NCI-H187 (cell line): ENCODE data around the gene TIGD7.
"Not testable (repeated sequence)": the region's sequence is repeated elsewhere in the genome, so short reads cannot be mapped to it uniquely, and the experiment has no call there.

ENCODE experiments used
- DNase-seq, 2 experiments: peaks; one replicate each; lab custom pipeline; 2025; lab: John Stamatoyannopoulos, UW

TIGD7 gene

GRCh38 chr16:3282103-3282729 is 23.0 kb downstream of the TIGD7 start:
- peak in 1 of 2 experiments; percentile 90 for DNase-seq

GRCh38 chr16:3281222-3281820 is 23.9 kb downstream of the TIGD7 start:
- no peak for DNase-seq

- DNase-seq, result no peak
Measured at GRCh38 chr16:3276679-3277078, 28.6 kb downstream of the TIGD7 start.

- DNase-seq, result no peak
Measured at GRCh38 chr16:3274947-3275346, 30.3 kb downstream of the TIGD7 start.

GRCh38 chr16:3274490-3274889 is 30.7 kb downstream of the TIGD7 start:
- DNase-seq, result no peak

- DNase-seq, result not testable (repeated sequence)
Measured at GRCh38 chr16:3271281-3271680, 33.9 kb downstream of the TIGD7 start.

- not testable (repeated sequence) for DNase-seq
Measured at GRCh38 chr16:3270718-3271117, 34.5 kb downstream of the TIGD7 start.

- no peak for DNase-seq
Measured at GRCh38 chr16:3268294-3268693, 36.9 kb downstream of the TIGD7 start.

GRCh38 chr16:3266873-3267537 is 38.2 kb downstream of the TIGD7 start:
- peak; percentile 16 to 19 for DNase-seq

GRCh38 chr16:3264137-3265036 is 40.8 kb downstream of the TIGD7 start:
- peak; percentile 93 to 98 for DNase-seq

- DNase-seq, result no peak
Measured at GRCh38 chr16:3262517-3262916, 42.7 kb downstream of the TIGD7 start.

- no peak for DNase-seq
Measured at GRCh38 chr16:3259836-3260235, 45.4 kb downstream of the TIGD7 start.

GRCh38 chr16:3256866-3257465 is 48.3 kb downstream of the TIGD7 start:
- DNase-seq, result no peak

- DNase-seq, result no peak
Measured at GRCh38 chr16:3256146-3256865, 48.9 kb downstream of the TIGD7 start, which contains the start of gene MEFV. Gene MEFV (minus strand): TSS chr16:3256633. CDS start chr16:3256587, 46 bp downstream.

- DNase-seq, result no peak
Measured at GRCh38 chr16:3254309-3254708, 50.9 kb downstream of the TIGD7 start.

- DNase-seq, result no peak
Measured at GRCh38 chr16:3252967-3253366, 52.3 kb downstream of the TIGD7 start.

- no peak for DNase-seq
Measured at GRCh38 chr16:3249451-3249850, 55.8 kb downstream of the TIGD7 start.

- no peak for DNase-seq
Measured at GRCh38 chr16:3249020-3249419, 56.2 kb downstream of the TIGD7 start.
